ENCODE measurements around the gene CLDN5.

GRCh38 chr22:19479355-19480172 is 44.6 kb downstream of the CLDN5 start, which contains the start of gene CDC45:
- no peak for TF ChIP-seq JUND (IDR thresholded peaks at IDR 0.05; ENCODE audit: low read length)
- TF ChIP-seq POLR2A (IDR thresholded peaks at IDR 0.05; ENCODE audit: control extremely low read depth in 1 of 2, low read depth in 2 of 2, low read length in 2 of 2) = peak; percentile 73 to 86
- no peak; the same call in 1 of the 2 replicates for TF ChIP-seq SP4 (IDR thresholded peaks at IDR 0.05; ENCODE audit: low read length)
- no peak for TF ChIP-seq CTCF (IDR thresholded peaks at IDR 0.05; ENCODE audit: control extremely low read depth in 1 of 3, insufficient read depth in 1 of 3, low read depth in 1 of 3, low read length in 3 of 3)
- TF ChIP-seq EP300 (IDR thresholded peaks at IDR 0.05; ENCODE audit: borderline replicate concordance in 1 of 2, low read depth in 2 of 2, low read length in 2 of 2) = no peak
- no peak for TF ChIP-seq EZH2 (IDR thresholded peaks at IDR 0.05; ENCODE audit: low read depth, low read length, severe bottlenecking)
- TF ChIP-seq POLR2AphosphoS5 (IDR thresholded peaks at IDR 0.05; ENCODE audit: low read depth, low read length) = peak; percentile 57; the same call in 1 of the 2 replicates
- no peak for TF ChIP-seq CEBPB (IDR thresholded peaks at IDR 0.05; ENCODE audit: low read depth, low read length)
- no peak for TF ChIP-seq CBX8 (IDR thresholded peaks at IDR 0.05; ENCODE audit: borderline replicate concordance, low read depth, low read length)
- peak; percentile 99 for TF ChIP-seq YY1 (IDR thresholded peaks at IDR 0.05; ENCODE audit: low read depth, low read length)
- TF ChIP-seq ZNF274 (IDR thresholded peaks at IDR 0.05; ENCODE audit: borderline replicate concordance, extremely low read depth, low read length) = no peak

Data from H1 (cell line).